ENCODE results near the gene LRP1B.

LRP1B gene

DNA sequence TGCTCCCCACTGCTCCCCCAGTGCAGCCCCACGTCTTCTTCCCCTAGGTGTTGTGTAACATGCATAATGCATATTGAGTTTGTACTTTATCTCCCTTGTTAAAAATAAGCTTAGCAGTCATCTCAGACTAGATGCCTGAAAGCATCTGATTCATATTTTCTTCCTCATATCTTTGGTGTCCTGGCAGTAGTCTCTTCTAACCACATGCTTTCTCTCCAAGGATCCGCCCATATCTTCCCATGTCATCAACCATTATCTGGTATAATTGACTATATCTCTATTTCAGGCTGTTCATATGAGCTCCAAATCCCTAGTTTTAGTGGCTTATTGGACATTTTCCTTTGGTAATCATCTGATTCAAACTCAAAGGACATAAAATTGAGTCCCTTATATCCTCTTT, 426.3 kb downstream of the LRP1B start:
- Histone ChIP-seq H2AFZ (ENCODE audit: low read depth, low read length) (no peak overlapping the region), H3K9ac (ENCODE audit: low read depth, low read length) (no peak overlapping the region), H3K27ac (ENCODE audit: low read length) (no peak overlapping the region), H3K79me2 (ENCODE audit: insufficient read depth, low read length) (no peaks in the 10 kb centered on the region), H3K36me3 (ENCODE audit: insufficient read depth, low read length) (no peaks in the 10 kb centered on the region), H3K9me3 (ENCODE audit: insufficient read depth, low read length, severe bottlenecking) (no peaks in the 10 kb centered on the region), H3K4me3 (ENCODE audit: low read depth in 1 of 2, low read length in 2 of 2) (no peak overlapping the region), H4K20me1 (ENCODE audit: insufficient read depth, low read length) (no peaks in the 10 kb centered on the region), H3K27me3 (ENCODE audit: insufficient read depth, low read length, poor library complexity) (no peaks in the 10 kb centered on the region), H3K4me1 (ENCODE audit: insufficient read depth, low read length) (no peaks in the 10 kb centered on the region), H3K4me2 (ENCODE audit: insufficient read depth, low read length) (no peak overlapping the region)
- ATAC-seq (ENCODE audit: insufficient read depth, low read depth) (no peak), DNase-seq (no peak)
- no peak for TF ChIP-seq EZH2 (IDR thresholded peaks at IDR 0.05; ENCODE audit: borderline replicate concordance, low read depth, low read length, severe bottlenecking)

DNA sequence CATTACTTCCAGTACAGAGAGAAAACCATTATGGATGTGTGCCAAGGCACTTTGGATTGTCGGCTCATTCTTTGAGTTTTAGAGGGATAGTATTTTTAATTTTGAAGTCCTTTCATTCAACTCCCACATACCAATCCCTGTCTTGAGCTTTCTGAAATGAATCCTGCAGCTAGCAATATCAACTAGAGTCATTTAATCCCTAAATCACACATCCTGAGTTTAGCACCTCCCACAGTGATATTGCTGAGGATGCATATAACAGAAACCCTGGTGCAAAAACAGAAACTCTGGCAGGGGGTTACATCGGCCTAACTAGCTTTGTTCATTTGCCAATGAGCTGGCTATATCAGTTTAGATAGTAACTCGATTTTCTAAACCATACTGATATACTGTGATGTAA, 427.3 kb downstream of the LRP1B start:
- Histone ChIP-seq H3K27me3 (ENCODE audit: insufficient read depth, low read length, poor library complexity) (no peaks in the 10 kb centered on the region), H2AFZ (ENCODE audit: low read depth, low read length) (no peak overlapping the region), H4K20me1 (ENCODE audit: insufficient read depth, low read length) (no peaks in the 10 kb centered on the region), H3K27ac (ENCODE audit: low read length) (no peak overlapping the region), H3K4me1 (ENCODE audit: insufficient read depth, low read length) (no peaks in the 10 kb centered on the region), H3K4me3 (ENCODE audit: low read depth in 1 of 2, low read length in 2 of 2) (no peak overlapping the region), H3K36me3 (ENCODE audit: insufficient read depth, low read length) (no peaks in the 10 kb centered on the region), H3K4me2 (ENCODE audit: insufficient read depth, low read length) (no peak overlapping the region), H3K9me3 (ENCODE audit: insufficient read depth, low read length, severe bottlenecking) (no peaks in the 10 kb centered on the region), H3K79me2 (ENCODE audit: insufficient read depth, low read length) (no peaks in the 10 kb centered on the region), H3K9ac (ENCODE audit: low read depth, low read length) (no peak overlapping the region)
- TF ChIP-seq EZH2 (IDR thresholded peaks at IDR 0.05; ENCODE audit: borderline replicate concordance, low read depth, low read length, severe bottlenecking), result no peak
- TF ChIP-seq, protein P1, sequence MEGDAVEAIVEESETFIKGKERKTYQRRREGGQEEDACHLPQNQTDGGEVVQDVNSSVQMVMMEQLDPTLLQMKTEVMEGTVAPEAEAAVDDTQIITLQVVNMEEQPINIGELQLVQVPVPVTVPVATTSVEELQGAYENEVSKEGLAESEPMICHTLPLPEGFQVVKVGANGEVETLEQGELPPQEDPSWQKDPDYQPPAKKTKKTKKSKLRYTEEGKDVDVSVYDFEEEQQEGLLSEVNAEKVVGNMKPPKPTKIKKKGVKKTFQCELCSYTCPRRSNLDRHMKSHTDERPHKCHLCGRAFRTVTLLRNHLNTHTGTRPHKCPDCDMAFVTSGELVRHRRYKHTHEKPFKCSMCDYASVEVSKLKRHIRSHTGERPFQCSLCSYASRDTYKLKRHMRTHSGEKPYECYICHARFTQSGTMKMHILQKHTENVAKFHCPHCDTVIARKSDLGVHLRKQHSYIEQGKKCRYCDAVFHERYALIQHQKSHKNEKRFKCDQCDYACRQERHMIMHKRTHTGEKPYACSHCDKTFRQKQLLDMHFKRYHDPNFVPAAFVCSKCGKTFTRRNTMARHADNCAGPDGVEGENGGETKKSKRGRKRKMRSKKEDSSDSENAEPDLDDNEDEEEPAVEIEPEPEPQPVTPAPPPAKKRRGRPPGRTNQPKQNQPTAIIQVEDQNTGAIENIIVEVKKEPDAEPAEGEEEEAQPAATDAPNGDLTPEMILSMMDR (IDR thresholded peaks at IDR 0.05; ENCODE audit: borderline replicate concordance, extremely low read depth, low read length, poor library complexity, severe bottlenecking), result no peak
- DNase-seq (no peak), ATAC-seq (ENCODE audit: insufficient read depth, low read depth) (no peak)

DNA sequence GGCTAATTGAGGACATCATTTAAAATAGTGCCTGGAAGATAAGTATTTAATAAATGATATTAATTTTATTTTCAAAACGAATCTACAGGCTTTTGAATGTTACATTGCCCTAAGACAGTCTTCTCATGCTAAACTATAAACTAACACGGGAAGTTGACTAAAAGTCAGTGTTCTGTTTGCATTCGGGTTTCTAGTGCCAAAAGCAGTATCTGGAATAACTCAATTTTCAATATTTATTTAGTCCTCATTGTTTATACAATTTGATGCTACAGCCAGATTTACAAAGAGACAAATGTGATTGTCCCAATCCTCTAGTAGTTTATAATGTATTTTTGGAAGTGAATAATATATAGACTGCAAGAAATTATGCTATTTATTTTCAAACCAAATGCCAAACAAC, 429.2 kb downstream of the LRP1B start:
- H3K27ac ChIP-seq (ENCODE audit: low read length), result no peak overlapping the region
- no peaks in the 10 kb centered on the region for H4K20me1 ChIP-seq (ENCODE audit: insufficient read depth, low read length)
- TF ChIP-seq EZH2 (IDR thresholded peaks at IDR 0.05; ENCODE audit: borderline replicate concordance, low read depth, low read length, severe bottlenecking), result no peak
- TF ChIP-seq, protein P1 (IDR thresholded peaks at IDR 0.05; ENCODE audit: borderline replicate concordance, extremely low read depth, low read length, poor library complexity, severe bottlenecking), result no peak
- no peaks in the 10 kb centered on the region for H3K36me3 ChIP-seq (ENCODE audit: insufficient read depth, low read length)
- H3K4me3 ChIP-seq (ENCODE audit: low read depth in 1 of 2, low read length in 2 of 2), result no peak overlapping the region
- no peaks in the 10 kb centered on the region for H3K79me2 ChIP-seq (ENCODE audit: insufficient read depth, low read length)
- no peaks in the 10 kb centered on the region for H3K4me1 ChIP-seq (ENCODE audit: insufficient read depth, low read length)
- no peaks in the 10 kb centered on the region for H3K9me3 ChIP-seq (ENCODE audit: insufficient read depth, low read length, severe bottlenecking)
- DNase-seq (no peak), ATAC-seq (ENCODE audit: insufficient read depth, low read depth) (no peak)
- H2AFZ ChIP-seq (ENCODE audit: low read depth, low read length), result no peak overlapping the region
- no peak overlapping the region for H3K9ac ChIP-seq (ENCODE audit: low read depth, low read length)
- H3K27me3 ChIP-seq (ENCODE audit: insufficient read depth, low read length, poor library complexity), result no peaks in the 10 kb centered on the region
- no peak overlapping the region for H3K4me2 ChIP-seq (ENCODE audit: insufficient read depth, low read length)

DNA sequence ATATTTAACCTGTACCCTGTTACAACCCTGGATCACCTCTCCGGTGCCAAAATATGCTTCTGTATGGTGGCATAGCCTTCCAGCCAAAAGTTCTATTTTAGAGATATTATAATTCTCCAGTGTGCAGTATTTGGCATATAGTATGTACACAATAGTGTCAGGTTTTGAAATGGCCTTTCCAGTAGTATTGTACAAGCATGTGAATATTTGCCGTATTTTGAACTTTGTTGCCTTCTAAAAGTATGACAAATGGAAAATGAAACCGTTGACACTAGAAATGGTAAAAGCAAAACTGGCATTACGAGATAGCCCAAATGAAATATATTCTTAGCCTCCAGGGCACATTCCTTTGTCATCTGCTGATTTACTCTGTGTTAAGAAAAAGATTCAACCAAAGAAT, 431.2 kb downstream of the LRP1B start:
- Histone ChIP-seq H3K27ac (ENCODE audit: low read length) (no peak overlapping the region), H3K4me3 (ENCODE audit: low read depth in 1 of 2, low read length in 2 of 2) (no peak overlapping the region), H3K27me3 (ENCODE audit: insufficient read depth, low read length, poor library complexity) (no peaks in the 10 kb centered on the region), H4K20me1 (ENCODE audit: insufficient read depth, low read length) (no peaks in the 10 kb centered on the region), H3K4me2 (ENCODE audit: insufficient read depth, low read length) (no peak overlapping the region), H3K9me3 (ENCODE audit: insufficient read depth, low read length, severe bottlenecking) (no peaks in the 10 kb centered on the region), H3K79me2 (ENCODE audit: insufficient read depth, low read length) (no peaks in the 10 kb centered on the region), H3K36me3 (ENCODE audit: insufficient read depth, low read length) (no peaks in the 10 kb centered on the region), H3K4me1 (ENCODE audit: insufficient read depth, low read length) (no peaks in the 10 kb centered on the region), H3K9ac (ENCODE audit: low read depth, low read length) (no peak overlapping the region), H2AFZ (ENCODE audit: low read depth, low read length) (no peak overlapping the region)
- DNase-seq, result no peak
- TF ChIP-seq EZH2 (IDR thresholded peaks at IDR 0.05; ENCODE audit: borderline replicate concordance, low read depth, low read length, severe bottlenecking), result no peak
- TF ChIP-seq, protein P1 (IDR thresholded peaks at IDR 0.05; ENCODE audit: borderline replicate concordance, extremely low read depth, low read length, poor library complexity, severe bottlenecking), result no peak
- no peak for ATAC-seq (ENCODE audit: insufficient read depth, low read depth)

Measured in DND-41 (cell line).